ENCODE measurements around the gene SERAC1.
A peak's percentile ranks its signal among the peaks of the same experiment; 100 is the strongest.
"Not testable (repeated sequence)": the region's sequence is repeated elsewhere in the genome, so short reads cannot be mapped to it uniquely, and the experiment has no call there.

SERAC1 gene

GRCh38 chr6:158168040-158168289 is at the start of gene SERAC1:
Gene SERAC1, minus strand, starts transcription at chr6:158168262. Its CDS starts 9,899 bp downstream, at chr6:158158363.
- no peak for DNase-seq

GRCh38 chr6:158213925-158214674 is 46.0 kb upstream of the SERAC1 start:
- DNase-seq = peak; percentile 43

GRCh38 chr6:158211273-158212055 is 43.4 kb upstream of the SERAC1 start:
- no peak for DNase-seq

- not testable (repeated sequence) for DNase-seq
Observed at GRCh38 chr6:158209582-158210333, 41.7 kb upstream of the SERAC1 start.

- DNase-seq = not testable (repeated sequence)
Observed at GRCh38 chr6:158208226-158209030, 40.4 kb upstream of the SERAC1 start.

- no peak for DNase-seq
Observed at GRCh38 chr6:158207422-158207788, 39.3 kb upstream of the SERAC1 start.

- no peak for DNase-seq
Observed at GRCh38 chr6:158206740-158207421, 38.8 kb upstream of the SERAC1 start.

- DNase-seq = no peak
Observed at GRCh38 chr6:158205169-158205944, 37.3 kb upstream of the SERAC1 start.

GRCh38 chr6:158198461-158198860 is 30.4 kb upstream of the SERAC1 start:
- no peak for DNase-seq

GRCh38 chr6:158194487-158195280 is 26.6 kb upstream of the SERAC1 start:
- DNase-seq = no peak

GRCh38 chr6:158191761-158192160 is 23.7 kb upstream of the SERAC1 start:
- no peak for DNase-seq

GRCh38 chr6:158191032-158191431 is 23.0 kb upstream of the SERAC1 start:
- no peak for DNase-seq

- no peak for DNase-seq
Observed at GRCh38 chr6:158188591-158188990, 20.5 kb upstream of the SERAC1 start.

- DNase-seq = no peak
Observed at GRCh38 chr6:158185729-158186456, 17.8 kb upstream of the SERAC1 start.

- no peak for DNase-seq
Observed at GRCh38 chr6:158184608-158185007, 16.5 kb upstream of the SERAC1 start.

GRCh38 chr6:158183174-158183972 is 15.3 kb upstream of the SERAC1 start:
- DNase-seq = not testable (repeated sequence)

- DNase-seq = not testable (repeated sequence)
Observed at GRCh38 chr6:158177712-158178111, 9.7 kb upstream of the SERAC1 start.

GRCh38 chr6:158175111-158175510 is 7.0 kb upstream of the SERAC1 start:
- no peak for DNase-seq

- DNase-seq = no peak
Observed at GRCh38 chr6:158174514-158174913, 6.5 kb upstream of the SERAC1 start.
